DMS53 treated with DMSO at 0.1 percent for 48 hours (cell line): ENCODE data around the gene SSUH2.
A peak's percentile ranks its signal among the peaks of the same experiment; 100 is the strongest.
"Not testable (repeated sequence)": the region's sequence is repeated elsewhere in the genome, so short reads cannot be mapped to it uniquely, and the experiment has no call there.

Source experiments
- DNase-seq: peaks from one replicate; lab custom pipeline; 2025; ENCODE audit not compliant: unreplicated experiment; lab: John Stamatoyannopoulos, UW

The SSUH2 gene

GRCh38 chr3:8659242-8659641, 14.6 kb upstream of the SSUH2 start:
- no peak for DNase-seq

DNA sequence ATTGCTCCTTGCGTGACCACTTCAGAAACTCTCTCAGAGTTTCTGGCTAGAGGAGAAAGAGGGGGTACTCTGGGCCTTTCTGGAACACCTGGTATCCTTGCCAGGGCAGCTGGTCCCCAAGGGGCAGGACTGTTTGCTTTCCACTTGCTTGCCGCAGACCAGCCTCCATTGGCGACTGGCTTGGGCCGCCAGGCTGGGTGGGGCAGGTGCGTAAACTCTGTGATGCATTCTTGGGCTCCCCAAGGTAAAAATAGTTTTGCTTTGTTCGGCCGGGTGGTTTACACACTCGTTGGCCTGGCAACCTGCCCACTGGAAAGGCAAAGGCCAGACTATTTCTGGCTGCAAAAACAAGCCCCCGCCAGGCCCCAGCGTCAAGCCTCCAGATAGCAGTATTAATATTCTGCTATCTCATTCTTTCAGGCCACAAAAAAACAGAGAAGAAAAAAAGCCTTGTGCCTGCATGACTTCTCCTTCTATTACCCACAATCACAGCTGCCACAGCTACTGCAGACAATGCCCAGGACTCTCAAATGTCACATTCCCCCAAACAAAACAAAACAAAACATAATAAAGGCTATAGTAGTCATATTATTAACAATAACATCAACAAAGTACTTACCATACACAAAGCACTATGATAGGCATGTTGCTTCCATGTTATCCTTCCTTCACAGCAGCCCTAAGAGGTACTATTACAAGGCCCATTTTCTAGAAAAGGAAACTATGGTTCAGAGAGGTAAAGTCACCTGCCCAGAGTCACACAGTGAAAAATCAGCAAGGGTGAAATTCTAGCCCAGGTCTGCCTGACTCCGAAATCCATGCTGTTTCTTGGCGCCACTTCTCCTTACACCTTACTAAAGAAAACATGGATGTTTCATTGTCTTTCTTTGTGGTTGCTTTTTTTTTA, 14.0 kb upstream of the SSUH2 start:
- DNase-seq, result peak; percentile 3

DNA sequence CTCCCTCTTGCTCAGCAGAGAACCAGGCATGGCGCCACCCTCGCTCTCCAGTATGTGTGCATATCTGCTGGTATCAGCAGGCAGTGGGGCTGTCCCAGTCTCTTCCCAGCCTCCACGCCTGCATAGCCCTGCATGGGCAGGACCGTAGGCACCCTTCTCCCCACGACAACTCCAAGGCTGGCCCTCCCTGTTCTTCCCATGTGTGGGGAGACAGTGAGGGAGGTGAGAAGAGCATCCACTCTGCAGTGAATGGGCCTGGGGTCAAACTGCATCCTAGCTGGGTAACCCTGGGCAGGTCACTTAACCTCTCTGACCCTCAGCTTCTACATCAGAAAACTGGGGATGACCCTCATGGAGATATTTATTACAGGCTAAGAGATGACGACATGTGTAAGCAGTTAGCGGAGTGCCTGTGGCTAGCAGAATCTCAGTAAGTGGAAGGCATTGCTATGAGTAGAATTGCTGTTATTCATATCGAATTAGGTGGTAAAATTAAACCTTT, 13.3 kb upstream of the SSUH2 start:
- no peak for DNase-seq

DNA sequence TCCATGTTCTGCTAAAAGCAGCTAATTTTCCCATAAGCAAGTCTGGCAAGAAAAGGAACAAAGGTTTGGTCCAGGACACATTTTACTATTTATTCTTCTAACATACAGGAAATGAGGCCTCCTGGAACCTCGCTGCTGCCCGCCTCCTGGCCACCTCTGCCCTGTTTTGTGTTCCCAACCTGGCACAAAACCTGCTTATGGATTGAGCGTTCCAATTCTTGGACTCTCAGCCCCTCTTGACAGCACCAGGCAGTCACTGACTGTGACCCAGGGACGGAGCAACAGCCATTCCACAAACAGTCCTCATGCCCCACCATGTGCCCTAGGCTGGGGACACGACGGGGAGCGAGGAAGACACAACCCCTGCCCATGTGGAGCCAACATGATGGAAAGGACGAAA, 11.6 kb upstream of the SSUH2 start:
- DNase-seq, result no peak

DNA sequence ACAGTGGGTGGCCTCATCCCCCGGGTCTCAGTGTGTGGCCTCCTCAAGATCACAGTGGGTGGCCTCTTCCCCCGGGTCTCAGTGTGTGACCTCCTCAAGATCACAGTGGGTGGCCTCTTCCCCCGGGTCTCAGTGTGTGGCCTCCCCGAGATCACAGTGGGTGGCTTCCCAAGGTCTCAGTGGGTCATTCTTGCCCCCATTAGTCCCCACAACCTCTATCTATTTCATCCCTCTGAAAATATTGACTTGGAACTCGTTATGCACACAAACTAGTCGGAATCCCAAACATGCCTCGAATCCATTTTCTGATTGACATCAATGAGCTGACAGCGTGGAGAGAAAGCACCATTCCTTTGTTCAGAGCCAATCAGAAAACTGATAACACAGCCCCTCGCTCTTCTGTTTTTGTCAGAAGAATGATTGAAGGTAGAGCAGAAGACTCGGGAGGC, 10.8 kb upstream of the SSUH2 start:
- no peak for DNase-seq

GRCh38 chr3:8654572-8655329, 10.2 kb upstream of the SSUH2 start:
- DNase-seq, result not testable (repeated sequence)

- DNase-seq, result no peak
These were observed 9.3 kb upstream of the SSUH2 start for GRCh38 chr3:8653800-8654408.

GRCh38 chr3:8652324-8652987, 7.9 kb upstream of the SSUH2 start:
- no peak for DNase-seq

- no peak for DNase-seq
These were observed 7.1 kb upstream of the SSUH2 start for GRCh38 chr3:8651418-8652323.

GRCh38 chr3:8650583-8651416, 6.2 kb upstream of the SSUH2 start:
- no peak for DNase-seq

DNA sequence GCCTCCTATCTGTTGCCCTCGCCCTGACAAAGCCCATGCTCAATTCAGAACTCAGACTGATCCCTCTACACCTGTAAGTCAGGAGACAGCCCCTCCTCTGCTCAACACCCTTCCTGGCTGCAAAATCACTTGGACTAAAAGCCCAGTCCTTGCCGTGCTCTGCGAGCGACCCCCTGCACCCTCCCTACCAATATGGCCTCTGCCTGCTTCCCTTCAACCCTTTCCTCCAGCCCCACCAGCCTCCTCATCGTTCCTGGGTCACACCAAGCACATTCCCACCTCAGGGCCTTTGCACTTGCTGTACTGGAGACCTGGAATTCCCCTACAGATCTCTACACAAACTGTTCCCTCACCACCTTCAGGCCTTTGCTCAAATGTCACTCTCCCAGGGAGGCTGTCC, 5.2 kb upstream of the SSUH2 start:
- DNase-seq, result no peak

GRCh38 chr3:8648909-8649741, 4.5 kb upstream of the SSUH2 start:
- DNase-seq, result no peak

GRCh38 chr3:8647137-8647985, 2.8 kb upstream of the SSUH2 start:
- DNase-seq, result no peak

- no peak for DNase-seq
These were observed 1.8 kb upstream of the SSUH2 start for GRCh38 chr3:8646313-8646938.

- no peak for DNase-seq
These were observed 1.1 kb upstream of the SSUH2 start for GRCh38 chr3:8645712-8646111.

DNA sequence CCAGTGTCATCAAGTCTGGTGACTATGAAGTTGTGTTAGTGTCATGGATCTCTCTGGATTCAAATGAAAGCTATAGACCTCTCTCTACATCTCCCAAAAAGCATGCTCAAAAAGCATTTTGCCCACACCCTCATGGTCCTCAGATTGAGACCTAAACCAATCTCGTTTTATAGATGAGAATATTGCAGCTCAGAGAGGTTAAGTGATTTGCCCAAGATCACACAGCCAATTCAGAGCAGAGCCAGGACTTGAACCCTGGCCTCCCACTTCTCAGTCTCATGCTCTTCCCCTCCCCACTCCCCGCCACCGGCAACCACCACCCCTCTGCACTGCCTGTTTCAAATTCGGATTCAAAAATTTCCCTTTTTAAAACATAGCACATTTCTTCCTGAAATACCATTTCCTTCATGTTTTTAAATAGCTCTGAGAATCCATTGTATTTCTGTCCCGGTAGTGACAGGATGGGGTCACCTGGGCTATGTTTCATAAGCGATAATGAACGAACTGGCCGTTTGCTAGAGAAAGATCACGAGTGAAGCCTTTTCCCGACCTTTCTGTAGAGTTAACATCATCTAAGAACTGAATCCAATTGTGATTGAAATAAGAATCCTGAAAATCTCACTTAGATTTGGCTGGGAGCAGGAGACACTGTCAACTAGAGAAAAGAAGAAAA, 769 bp downstream of the SSUH2 start:
- DNase-seq, result no peak
